ENCODE data around the gene PKM.

- TF ChIP-seq GATA3 (IDR thresholded peaks at IDR 0.05; ENCODE audit: low read depth, low read length) (no peak), GATA2 (IDR thresholded peaks at IDR 0.05; ENCODE audit: low read depth, low read length) (no peak)
Observed at GRCh38 chr15:72176743-72177142, 54.2 kb downstream of the PKM start.
